Vagina (tissue), 2 donors: ENCODE measurements around the gene COL18A1. TPM values are rescaled to one million over a fixed set of nuclear protein-coding genes. Genes with fewer than 3 reads are reported as not detected.

Source experiments
- DNase-seq, 2 donors: peaks; one replicate each; pipeline ENCODE4 v3.0.0-alpha.2; 2017; ENCODE audit errors: extremely low spot score in 2 of 2
- H3K27ac ChIP-seq: fragments of 200-600 bp; sonication (generic); one replicate; pipeline ENCODE4 v1.5.1; 2019
- H3K27me3 ChIP-seq: fragments of 200-600 bp; sonication (generic); one replicate; pipeline ENCODE4 v1.5.1; 2019
- H3K36me3 ChIP-seq, 2 donors: fragments of 200-600 bp; sonication (generic); one replicate each; pipeline ENCODE4 v1.5.1; 2017 to 2019
- H3K4me1 ChIP-seq: fragments of 200-600 bp; sonication (generic); one replicate; pipeline ENCODE4 v1.5.1; 2019
- H3K4me3 ChIP-seq, 2 donors: fragments of 200-600 bp; sonication (generic); 1 replicate in 1 of 2; 2 replicates in 1 of 2; pipeline ENCODE4 v1.5.1; 2016 to 2019
- H3K9me3 ChIP-seq: fragments of 200-600 bp; sonication (generic); one replicate; pipeline ENCODE4 v1.5.1; 2019
- CTCF ChIP-seq, 3 experiments: fragments of 450-650 bp in 2 of 3; fragments of 200-600 bp in 1 of 3; sonication (generic) in 1 of 3; IDR thresholded peaks; one replicate each; pipeline ENCODE4 v1.5.1; 2017 to 2019; ENCODE audit warnings: antibody characterized with exemption in 3 of 3, mild to moderate bottlenecking in 2 of 3, moderate library complexity in 2 of 3
- POLR2A ChIP-seq, 2 donors: fragments of 450-650 bp; IDR thresholded peaks; one replicate each; pipeline ENCODE4 v1.6.1; 2017; ENCODE audit warnings: antibody characterized with exemption in 2 of 2, mild to moderate bottlenecking in 2 of 2, moderate library complexity in 2 of 2
- POLR2AphosphoS5 ChIP-seq, 2 donors: sonication (generic); formaldehyde crosslinking; IDR thresholded peaks; one replicate each; pipeline ENCODE4 v1.9.0; 2017; ENCODE audit warnings: antibody characterized with exemption in 2 of 2, mild to moderate bottlenecking in 2 of 2, low read depth in 1 of 2; ENCODE audit not compliant: insufficient read depth in 1 of 2
- intact Hi-C: fragments of 100-400 bp; cut with DNase I; formaldehyde crosslinking; loops from one replicate; pipeline ENCODE4 v1.15.1; 2023
- total RNA-seq: library from RNA; depleted of rRNA; stranded (reverse); fragments of >200 nt; gene quantifications from one replicate; pipeline ENCODE4 v1.2.3, GENCODE V29; 2016

COL18A1 gene
- total RNA-seq, 1 donor from 2014 or later = 86.7 TPM

- no peak for DNase-seq
- H3K27me3 ChIP-seq = no peaks in the 10 kb centered on the region
- H3K4me3 ChIP-seq = no peak overlapping the region
- H3K4me1 ChIP-seq = peaks cover 64% of the 10 kb centered on the region
- H3K36me3 ChIP-seq = no peaks in the 10 kb centered on the region
- peak overlapping the region; percentile 29 for H3K27ac ChIP-seq
- intact Hi-C loops = no loop called here
- no peaks in the 10 kb centered on the region for H3K9me3 ChIP-seq
- TF ChIP-seq POLR2AphosphoS5 (IDR thresholded peaks at IDR 0.05; ENCODE audit: insufficient read depth in 1 of 2, low read depth in 1 of 2) (no peak), POLR2A (IDR thresholded peaks at IDR 0.05) (no peak), CTCF (IDR thresholded peaks at IDR 0.05) (no peak)
Measured at GRCh38 chr21:45418301-45419071, 13.5 kb downstream of the COL18A1 start.

- intact Hi-C loops = no loop called here
- TF ChIP-seq POLR2A (IDR thresholded peaks at IDR 0.05) (no peak), POLR2AphosphoS5 (IDR thresholded peaks at IDR 0.05; ENCODE audit: insufficient read depth in 1 of 2, low read depth in 1 of 2) (no peak), CTCF (IDR thresholded peaks at IDR 0.05) (no peak)
- Histone ChIP-seq H3K27me3 (no peaks in the 10 kb centered on the region), H3K36me3 (no peaks in the 10 kb centered on the region), H3K9me3 (no peaks in the 10 kb centered on the region), H3K27ac (peak overlapping the region; percentile 0), H3K4me1 (peaks cover 58% of the 10 kb centered on the region), H3K4me3 (no peak overlapping the region)
- DNase-seq = no peak
Measured at GRCh38 chr21:45419162-45419561, 14.2 kb downstream of the COL18A1 start.

- peaks cover 57% of the 10 kb centered on the region for H3K4me1 ChIP-seq
Measured at GRCh38 chr21:45420061-45421041, 15.4 kb downstream of the COL18A1 start.

GRCh38 chr21:45421071-45421845 is 16.3 kb downstream of the COL18A1 start:
- no peak overlapping the region for H3K4me3 ChIP-seq
- no peaks in the 10 kb centered on the region for H3K36me3 ChIP-seq
- H3K27me3 ChIP-seq = no peaks in the 10 kb centered on the region
- DNase-seq = no peak
- no peaks in the 10 kb centered on the region for H3K9me3 ChIP-seq
- intact Hi-C loops = no loop called here
- TF ChIP-seq POLR2A (IDR thresholded peaks at IDR 0.05) (no peak), CTCF (IDR thresholded peaks at IDR 0.05) (no peak), POLR2AphosphoS5 (IDR thresholded peaks at IDR 0.05; ENCODE audit: insufficient read depth in 1 of 2, low read depth in 1 of 2) (no peak)
- peak overlapping the region; percentile 39 for H3K27ac ChIP-seq
- H3K4me1 ChIP-seq = peaks cover 54% of the 10 kb centered on the region

More at GRCh38 chr21:45420061-45421041, 15.4 kb downstream of the COL18A1 start:
- DNase-seq = no peak
- peak overlapping the region; percentile 12 for H3K27ac ChIP-seq
- no peak overlapping the region for H3K4me3 ChIP-seq
- no peaks in the 10 kb centered on the region for H3K27me3 ChIP-seq
- no peaks in the 10 kb centered on the region for H3K36me3 ChIP-seq
- intact Hi-C loops = no loop called here
- no peaks in the 10 kb centered on the region for H3K9me3 ChIP-seq
- TF ChIP-seq CTCF (IDR thresholded peaks at IDR 0.05) = no peak
- TF ChIP-seq POLR2AphosphoS5 (IDR thresholded peaks at IDR 0.05; ENCODE audit: insufficient read depth in 1 of 2, low read depth in 1 of 2) = peak in 1 of 2 donors; percentile 42
